Natural killer cell (primary cell): ENCODE results near the gene ESYT2. TPM values are rescaled to one million over a fixed set of nuclear protein-coding genes. Genes with fewer than 3 reads are reported as not detected.

Experiments
- ATAC-seq, 3 donors: fragments of 150-1000 bp in 2 of 3; fragments of 200-7000 bp in 1 of 3; cut with Tn5 transposase; 1 replicate in 1 of 3; 2 replicates in 2 of 3; pipeline ENCODE4 v1.10.0; 2021; ENCODE audit warnings: mild to moderate bottlenecking in 2 of 3, moderate library complexity in 2 of 3
- DNase-seq, 2 donors: peaks; one replicate each; pipeline versions ENCODE4 v3.0.0 to v3.0.0-alpha.2; 2013 to 2021; ENCODE audit warnings: mixed read lengths in 1 of 2
- H3K27ac ChIP-seq: one replicate; pipeline ENCODE4 v1.5.1; 2013; ENCODE audit warnings: mild to moderate bottlenecking, low read length
- H3K27me3 ChIP-seq: one replicate; pipeline ENCODE4 v1.6.1; 2013; ENCODE audit warnings: low read length; ENCODE audit not compliant: control insufficient read depth, insufficient read depth
- H3K36me3 ChIP-seq: one replicate; pipeline ENCODE4 v1.6.1; 2013; ENCODE audit warnings: low read length; ENCODE audit not compliant: control insufficient read depth, insufficient read depth
- H3K4me1 ChIP-seq: one replicate; pipeline ENCODE4 v1.6.1; 2013; ENCODE audit warnings: low read length; ENCODE audit not compliant: control insufficient read depth, insufficient read depth
- H3K4me3 ChIP-seq: one replicate; pipeline ENCODE4 v1.5.1; 2013; ENCODE audit warnings: low read length
- H3K9me3 ChIP-seq: one replicate; pipeline ENCODE4 v1.6.1; 2013; ENCODE audit warnings: low read length; ENCODE audit not compliant: control insufficient read depth, insufficient read depth
- H3K27ac Mint-ChIP-seq, 2 donors: one replicate each; pipeline ENCODE4 v1.8.0; 2022; ENCODE audit warnings: mild to moderate bottlenecking in 2 of 2, mixed read lengths in 2 of 2, moderate library complexity in 1 of 2
- H3K27me3 Mint-ChIP-seq, 2 donors: one replicate each; pipeline ENCODE4 v1.8.0; 2022; ENCODE audit warnings: low read depth in 2 of 2, mixed read lengths in 2 of 2
- H3K36me3 Mint-ChIP-seq: one replicate; pipeline ENCODE4 v1.8.0; 2022; ENCODE audit warnings: mixed read lengths
- H3K4me1 Mint-ChIP-seq, 2 donors: one replicate each; pipeline ENCODE4 v1.8.0; 2022; ENCODE audit warnings: mixed read lengths in 2 of 2
- H3K4me3 Mint-ChIP-seq: one replicate; pipeline ENCODE4 v1.8.0; 2022; ENCODE audit warnings: mild to moderate bottlenecking, moderate library complexity, mixed read lengths
- H3K9me3 Mint-ChIP-seq, 2 donors: one replicate each; pipeline ENCODE4 v1.8.0; 2022; ENCODE audit warnings: mixed read lengths in 2 of 2
- WGBS: methylation state at CpG from one replicate; pipeline ENCODE4 v1.1.7; 2013; ENCODE audit warnings: missing lambda C conversion rate; ENCODE audit not compliant: insufficient coverage; 5-methylcytosine and 5-hydroxymethylcytosine counted together
- intact Hi-C: fragments of 100-400 bp; cut with micrococcal nuclease; formaldehyde crosslinking; loops from one replicate; pipeline ENCODE4 v1.14.2; 2022
- total RNA-seq, 4 donors: library from RNA; stranded (reverse); fragments of 120-200 nt in 1 of 4; gene quantifications; one replicate each; pipeline versions ENCODE4 v1.2.3 to v1.2.4, GENCODE V29; 2013 to 2022
- TF ChIP-seq, protein P1 (sequence below): fragments of 200-600 bp; IDR thresholded peaks from one replicate; pipeline ENCODE4 v1.8.0; 2022; ENCODE audit warnings: antibody characterized with exemption

ESYT2 gene
- total RNA-seq, 3 donors from 2014 or later (not counting 1 experiment from before 2014, with no cell fraction given): 137 to 163 (median 160) TPM

DNA sequence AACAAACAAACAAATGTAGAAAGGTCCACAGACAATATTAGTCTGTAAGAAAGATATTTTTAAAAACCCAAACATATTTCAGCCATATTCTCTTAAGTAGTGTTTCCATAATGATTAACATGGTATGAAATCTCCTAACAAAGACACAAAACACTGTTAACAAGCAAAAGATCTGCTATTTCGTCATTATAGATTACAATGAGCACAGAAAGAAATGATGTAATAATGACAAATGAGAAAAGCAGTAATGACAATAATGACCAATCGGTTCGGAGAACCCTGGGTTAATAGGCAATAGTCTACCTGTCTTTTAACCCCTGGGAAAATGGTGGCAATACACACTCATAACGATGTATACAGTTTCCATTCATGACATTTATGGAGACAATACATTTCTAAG, 85.2 kb downstream of the ESYT2 start:
- TF ChIP-seq, protein P1, sequence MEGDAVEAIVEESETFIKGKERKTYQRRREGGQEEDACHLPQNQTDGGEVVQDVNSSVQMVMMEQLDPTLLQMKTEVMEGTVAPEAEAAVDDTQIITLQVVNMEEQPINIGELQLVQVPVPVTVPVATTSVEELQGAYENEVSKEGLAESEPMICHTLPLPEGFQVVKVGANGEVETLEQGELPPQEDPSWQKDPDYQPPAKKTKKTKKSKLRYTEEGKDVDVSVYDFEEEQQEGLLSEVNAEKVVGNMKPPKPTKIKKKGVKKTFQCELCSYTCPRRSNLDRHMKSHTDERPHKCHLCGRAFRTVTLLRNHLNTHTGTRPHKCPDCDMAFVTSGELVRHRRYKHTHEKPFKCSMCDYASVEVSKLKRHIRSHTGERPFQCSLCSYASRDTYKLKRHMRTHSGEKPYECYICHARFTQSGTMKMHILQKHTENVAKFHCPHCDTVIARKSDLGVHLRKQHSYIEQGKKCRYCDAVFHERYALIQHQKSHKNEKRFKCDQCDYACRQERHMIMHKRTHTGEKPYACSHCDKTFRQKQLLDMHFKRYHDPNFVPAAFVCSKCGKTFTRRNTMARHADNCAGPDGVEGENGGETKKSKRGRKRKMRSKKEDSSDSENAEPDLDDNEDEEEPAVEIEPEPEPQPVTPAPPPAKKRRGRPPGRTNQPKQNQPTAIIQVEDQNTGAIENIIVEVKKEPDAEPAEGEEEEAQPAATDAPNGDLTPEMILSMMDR: no peak
- Histone ChIP-seq H3K27ac (no peak overlapping the region), H3K27me3 (no peaks in the 10 kb centered on the region), H3K4me1 (peaks cover 13% of the 10 kb centered on the region), H3K36me3 (peaks cover 85% of the 10 kb centered on the region), H3K4me3 (no peak overlapping the region), H3K9me3 (no peaks in the 10 kb centered on the region)
- no peak overlapping the region for H3K4me3 Mint-ChIP-seq
- no peaks in the 10 kb centered on the region for H3K9me3 Mint-ChIP-seq
- peak overlapping the region in 1 of 2 donors; percentile 26 for H3K27ac Mint-ChIP-seq
- ATAC-seq: no peak
- H3K36me3 Mint-ChIP-seq: peaks cover 30% of the 10 kb centered on the region
- no peaks in the 10 kb centered on the region for H3K27me3 Mint-ChIP-seq
- 99% methylated on average over 4 of the region's 4 CpGs for WGBS
- peaks cover 13 to 18% of the 10 kb centered on the region in 2 donors for H3K4me1 Mint-ChIP-seq
- intact Hi-C loops: no loop called here
- no peak for DNase-seq

DNA sequence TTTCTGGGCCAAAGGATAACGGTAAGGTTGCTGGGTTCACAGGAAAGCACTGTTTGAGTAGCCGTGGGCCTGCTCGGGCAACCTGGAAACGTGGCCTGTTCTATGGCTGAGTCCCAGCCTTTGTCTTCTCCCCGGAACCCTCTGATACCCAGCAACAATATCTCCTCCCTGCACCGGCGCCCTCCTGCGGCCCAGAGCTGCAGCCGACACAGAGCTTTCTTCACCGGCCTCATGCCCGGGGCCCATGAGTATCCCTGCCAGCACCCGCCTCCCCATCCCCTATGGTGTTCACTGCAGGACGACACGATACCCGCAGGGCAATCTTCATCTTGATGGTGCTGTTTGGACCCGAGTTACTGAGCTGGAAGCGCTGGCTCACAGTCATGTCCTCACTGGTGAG, 86.1 kb downstream of the ESYT2 start:
- H3K9me3 Mint-ChIP-seq: no peaks in the 10 kb centered on the region
- peaks cover 13% of the 10 kb centered on the region for H3K4me1 ChIP-seq
- H3K27ac Mint-ChIP-seq: peak overlapping the region in 1 of 2 donors; percentile 29
- WGBS: 97% methylated on average over 17 of the region's 17 CpGs
- H3K27me3 Mint-ChIP-seq: no peaks in the 10 kb centered on the region
- peaks cover 13 to 18% of the 10 kb centered on the region in 2 donors for H3K4me1 Mint-ChIP-seq
- H3K9me3 ChIP-seq: no peaks in the 10 kb centered on the region
- H3K36me3 Mint-ChIP-seq: peaks cover 30% of the 10 kb centered on the region
- DNase-seq: no peak
- no peak overlapping the region for H3K4me3 Mint-ChIP-seq
- no peak for ATAC-seq
- no peak overlapping the region for H3K27ac ChIP-seq
- H3K27me3 ChIP-seq: no peaks in the 10 kb centered on the region
- H3K4me3 ChIP-seq: no peak overlapping the region
- TF ChIP-seq, protein P1: no peak
- intact Hi-C loops: no loop called here
- peaks cover 86% of the 10 kb centered on the region for H3K36me3 ChIP-seq

DNA sequence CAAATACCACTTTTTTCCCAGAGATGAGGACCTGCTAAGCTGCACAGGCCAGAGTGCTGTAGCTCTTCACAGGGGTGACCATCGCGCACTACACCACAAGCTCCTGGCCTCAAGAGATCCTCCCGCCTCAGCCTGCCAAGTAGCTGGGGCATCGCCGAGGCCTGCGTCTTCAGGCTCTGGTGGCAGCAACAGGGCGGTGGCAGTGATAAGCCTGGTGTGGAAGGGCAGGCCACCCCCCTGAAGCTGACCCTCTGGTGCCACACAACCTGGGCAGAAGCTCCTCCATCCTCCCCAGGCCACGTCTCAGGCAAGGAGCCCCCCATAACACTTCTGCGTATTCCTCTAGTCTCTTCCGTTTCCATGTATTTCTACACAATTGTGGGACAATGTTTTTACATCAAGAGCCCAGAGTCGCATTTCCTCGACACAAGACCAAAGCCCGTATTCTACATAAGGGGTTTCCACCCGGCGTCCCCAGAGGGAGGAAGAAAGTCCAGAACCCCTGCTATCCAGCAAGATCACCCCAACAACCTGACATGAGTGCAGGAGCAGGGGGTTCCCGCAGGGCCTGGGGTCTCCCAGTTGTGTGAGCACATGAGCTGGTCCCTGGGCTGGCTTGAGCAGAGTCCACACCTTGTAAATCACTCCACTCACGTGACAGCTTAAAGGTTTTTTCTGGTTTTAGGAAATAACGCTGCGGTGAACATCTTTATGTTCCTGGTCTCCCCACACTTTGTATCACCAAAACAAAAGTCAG, 87.1 kb downstream of the ESYT2 start:
- Histone ChIP-seq H3K9me3 (no peaks in the 10 kb centered on the region), H3K4me1 (peaks cover 13% of the 10 kb centered on the region), H3K27me3 (no peaks in the 10 kb centered on the region), H3K4me3 (no peak overlapping the region), H3K27ac (no peak overlapping the region), H3K36me3 (peaks cover 86% of the 10 kb centered on the region)
- Mint-ChIP-seq H3K27ac (peak overlapping the region in 1 of 2 donors; percentile 29), H3K4me1 (peaks cover 13 to 18% of the 10 kb centered on the region in 2 donors), H3K36me3 (peaks cover 22% of the 10 kb centered on the region), H3K4me3 (no peak overlapping the region), H3K9me3 (no peaks in the 10 kb centered on the region), H3K27me3 (no peaks in the 10 kb centered on the region)
- no peak for ATAC-seq
- TF ChIP-seq, protein P1: no peak
- DNase-seq: no peak
- intact Hi-C loops: no loop called here
- WGBS: 96% methylated on average over 19 of the region's 19 CpGs

DNA sequence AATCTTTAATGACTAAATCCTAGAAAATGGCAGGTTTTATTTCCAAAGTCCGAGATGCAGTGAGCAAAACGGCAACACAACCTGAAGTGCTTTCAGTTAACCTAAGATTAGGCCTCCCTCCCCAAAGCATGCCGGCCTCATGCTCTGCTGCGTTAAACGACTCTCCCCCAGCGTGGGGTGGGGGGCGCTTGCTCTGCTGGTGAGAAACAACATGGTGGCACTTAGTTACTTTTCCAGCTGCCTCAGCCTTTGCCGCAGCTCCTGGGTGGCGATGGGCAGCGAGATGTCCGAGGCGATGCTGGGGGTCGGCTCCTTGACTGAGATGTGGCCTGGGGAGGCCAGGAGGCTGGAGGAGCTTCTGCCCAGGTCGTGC, 88.0 kb downstream of the ESYT2 start:
- intact Hi-C loops: no loop called here
- Histone ChIP-seq H3K27ac (no peak overlapping the region), H3K4me1 (peaks cover 13% of the 10 kb centered on the region), H3K4me3 (no peak overlapping the region), H3K36me3 (peaks cover 92% of the 10 kb centered on the region), H3K9me3 (no peaks in the 10 kb centered on the region), H3K27me3 (no peaks in the 10 kb centered on the region)
- H3K27ac Mint-ChIP-seq: no peak overlapping the region
- H3K27me3 Mint-ChIP-seq: no peaks in the 10 kb centered on the region
- peaks cover 19% of the 10 kb centered on the region for H3K36me3 Mint-ChIP-seq
- WGBS: 98% methylated on average over 14 of the region's 14 CpGs
- DNase-seq (no peak), ATAC-seq (no peak)
- TF ChIP-seq, protein P1: no peak
- H3K9me3 Mint-ChIP-seq: no peaks in the 10 kb centered on the region
- H3K4me1 Mint-ChIP-seq: peaks cover 13 to 18% of the 10 kb centered on the region in 2 donors
- H3K4me3 Mint-ChIP-seq: no peak overlapping the region
